ENCODE data around the gene TBL1X. TPM values are rescaled to one million over a fixed set of nuclear protein-coding genes. Genes with fewer than 3 reads are reported as not detected.
"Not testable (repeated sequence)": the region's sequence is repeated elsewhere in the genome, so short reads cannot be mapped to it uniquely, and the experiment has no call there.

The TBL1X gene
- total and polyA plus RNA-seq, 2 donors, result 6.8 to 11.5 TPM

GRCh38 chrX:9768321-9768839 is 303.5 kb downstream of the TBL1X start:
- peaks cover 12 to 28% of the 10 kb centered on the region in 2 donors for H3K27me3 ChIP-seq (ENCODE audit: control insufficient read depth in 2 of 2, insufficient read depth in 1 of 2, low read length in 1 of 2)
- WGBS, result 78% methylated on average over 5 of the region's 5 CpGs
- H3K4me1 ChIP-seq (ENCODE audit: control insufficient read depth in 2 of 2, insufficient read depth in 2 of 2, low read length in 2 of 2); H3K4me3 ChIP-seq (ENCODE audit: low read length in 2 of 2); DNase-seq (ENCODE audit: low read depth in 6 of 9, low spot score in 9 of 9); H3K27ac ChIP-seq (ENCODE audit: low read depth in 1 of 2, low read length in 1 of 2); H3K36me3 ChIP-seq (ENCODE audit: control insufficient read depth in 2 of 2, insufficient read depth in 2 of 2, low read length in 1 of 2); H3K9me3 ChIP-seq (ENCODE audit: control insufficient read depth in 2 of 2, insufficient read depth in 1 of 2, low read length in 1 of 2): not testable (repeated sequence)

- Histone ChIP-seq H3K27me3 (ENCODE audit: control insufficient read depth in 2 of 2, insufficient read depth in 1 of 2, low read length in 1 of 2) (peaks cover 8 to 23% of the 10 kb centered on the region in 2 donors), H3K4me3 (ENCODE audit: low read length in 2 of 2) (no peak overlapping the region), H3K4me1 (ENCODE audit: control insufficient read depth in 2 of 2, insufficient read depth in 2 of 2, low read length in 2 of 2) (no peaks in the 10 kb centered on the region), H3K27ac (ENCODE audit: low read depth in 1 of 2, low read length in 1 of 2) (no peak overlapping the region), H3K9me3 (ENCODE audit: control insufficient read depth in 2 of 2, insufficient read depth in 1 of 2, low read length in 1 of 2) (peaks cover 0 to under 1% of the 10 kb centered on the region in 2 donors), H3K36me3 (ENCODE audit: control insufficient read depth in 2 of 2, insufficient read depth in 2 of 2, low read length in 1 of 2) (no peaks in the 10 kb centered on the region)
- WGBS, result 57% methylated on average over 1 of the region's 1 CpG
- DNase-seq (ENCODE audit: low read depth in 6 of 9, low spot score in 9 of 9), result no peak
Measured at GRCh38 chrX:9770319-9770718, 305.5 kb downstream of the TBL1X start.

- no peak overlapping the region for H3K27ac ChIP-seq (ENCODE audit: low read depth in 1 of 2, low read length in 1 of 2)
- H3K27me3 ChIP-seq (ENCODE audit: control insufficient read depth in 2 of 2, insufficient read depth in 1 of 2, low read length in 1 of 2), result peaks cover 0 to 20% of the 10 kb centered on the region in 2 donors
- no peaks in the 10 kb centered on the region for H3K9me3 ChIP-seq (ENCODE audit: control insufficient read depth in 2 of 2, insufficient read depth in 1 of 2, low read length in 1 of 2)
- no peaks in the 10 kb centered on the region for H3K36me3 ChIP-seq (ENCODE audit: control insufficient read depth in 2 of 2, insufficient read depth in 2 of 2, low read length in 1 of 2)
- 91% methylated on average over 6 of the region's 6 CpGs for WGBS
- H3K4me1 ChIP-seq (ENCODE audit: control insufficient read depth in 2 of 2, insufficient read depth in 2 of 2, low read length in 2 of 2), result no peaks in the 10 kb centered on the region
- H3K4me3 ChIP-seq (ENCODE audit: low read length in 2 of 2), result no peak overlapping the region
- DNase-seq (ENCODE audit: low read depth in 6 of 9, low spot score in 9 of 9), result no peak
Measured at GRCh38 chrX:9772943-9773342, 308.1 kb downstream of the TBL1X start.

GRCh38 chrX:9775930-9776329 is 311.1 kb downstream of the TBL1X start:
- Histone ChIP-seq H3K27me3 (ENCODE audit: control insufficient read depth in 2 of 2, insufficient read depth in 1 of 2, low read length in 1 of 2) (peaks cover 0 to 23% of the 10 kb centered on the region in 2 donors), H3K4me3 (ENCODE audit: low read length in 2 of 2) (no peak overlapping the region), H3K27ac (ENCODE audit: low read depth in 1 of 2, low read length in 1 of 2) (no peak overlapping the region), H3K36me3 (ENCODE audit: control insufficient read depth in 2 of 2, insufficient read depth in 2 of 2, low read length in 1 of 2) (no peaks in the 10 kb centered on the region), H3K9me3 (ENCODE audit: control insufficient read depth in 2 of 2, insufficient read depth in 1 of 2, low read length in 1 of 2) (no peaks in the 10 kb centered on the region), H3K4me1 (ENCODE audit: control insufficient read depth in 2 of 2, insufficient read depth in 2 of 2, low read length in 2 of 2) (no peaks in the 10 kb centered on the region)
- no peak for DNase-seq (ENCODE audit: low read depth in 6 of 9, low spot score in 9 of 9)
- 6% methylated on average over 8 of the region's 8 CpGs for WGBS

GRCh38 chrX:9781941-9782340 is 317.1 kb downstream of the TBL1X start:
- Histone ChIP-seq H3K27ac (ENCODE audit: low read depth in 1 of 2, low read length in 1 of 2) (no peak overlapping the region), H3K27me3 (ENCODE audit: control insufficient read depth in 2 of 2, insufficient read depth in 1 of 2, low read length in 1 of 2) (peaks cover 11 to 31% of the 10 kb centered on the region in 2 donors), H3K9me3 (ENCODE audit: control insufficient read depth in 2 of 2, insufficient read depth in 1 of 2, low read length in 1 of 2) (no peaks in the 10 kb centered on the region), H3K4me3 (ENCODE audit: low read length in 2 of 2) (no peak overlapping the region), H3K4me1 (ENCODE audit: control insufficient read depth in 2 of 2, insufficient read depth in 2 of 2, low read length in 2 of 2) (no peaks in the 10 kb centered on the region), H3K36me3 (ENCODE audit: control insufficient read depth in 2 of 2, insufficient read depth in 2 of 2, low read length in 1 of 2) (no peaks in the 10 kb centered on the region)
- DNase-seq (ENCODE audit: low read depth in 6 of 9, low spot score in 9 of 9), result no peak
- WGBS, result 91% methylated on average over 7 of the region's 7 CpGs

GRCh38 chrX:9784332-9784731 is 319.5 kb downstream of the TBL1X start:
- no peak overlapping the region for H3K27ac ChIP-seq (ENCODE audit: low read depth in 1 of 2, low read length in 1 of 2)
- 98% methylated on average over 7 of the region's 8 CpGs for WGBS
- H3K36me3 ChIP-seq (ENCODE audit: control insufficient read depth in 2 of 2, insufficient read depth in 2 of 2, low read length in 1 of 2), result no peaks in the 10 kb centered on the region
- no peak for DNase-seq (ENCODE audit: low read depth in 6 of 9, low spot score in 9 of 9)
- no peaks in the 10 kb centered on the region for H3K4me1 ChIP-seq (ENCODE audit: control insufficient read depth in 2 of 2, insufficient read depth in 2 of 2, low read length in 2 of 2)
- H3K9me3 ChIP-seq (ENCODE audit: control insufficient read depth in 2 of 2, insufficient read depth in 1 of 2, low read length in 1 of 2), result no peaks in the 10 kb centered on the region
- H3K4me3 ChIP-seq (ENCODE audit: low read length in 2 of 2), result no peak overlapping the region
- H3K27me3 ChIP-seq (ENCODE audit: control insufficient read depth in 2 of 2, insufficient read depth in 1 of 2, low read length in 1 of 2), result peaks cover 17 to 50% of the 10 kb centered on the region in 2 donors

GRCh38 chrX:9785254-9785943 is 320.5 kb downstream of the TBL1X start:
- Histone ChIP-seq H3K27ac (ENCODE audit: low read depth in 1 of 2, low read length in 1 of 2) (no peak overlapping the region), H3K27me3 (ENCODE audit: control insufficient read depth in 2 of 2, insufficient read depth in 1 of 2, low read length in 1 of 2) (peaks cover 17 to 61% of the 10 kb centered on the region in 2 donors), H3K9me3 (ENCODE audit: control insufficient read depth in 2 of 2, insufficient read depth in 1 of 2, low read length in 1 of 2) (no peaks in the 10 kb centered on the region), H3K4me3 (ENCODE audit: low read length in 2 of 2) (peak overlapping the region in 1 of 2 donors; percentile 39), H3K36me3 (ENCODE audit: control insufficient read depth in 2 of 2, insufficient read depth in 2 of 2, low read length in 1 of 2) (no peaks in the 10 kb centered on the region), H3K4me1 (ENCODE audit: control insufficient read depth in 2 of 2, insufficient read depth in 2 of 2, low read length in 2 of 2) (no peaks in the 10 kb centered on the region)
- WGBS, result 9% methylated on average over 58 of the region's 58 CpGs
- DNase-seq (ENCODE audit: low read depth in 6 of 9, low spot score in 9 of 9), result no peak

GRCh38 chrX:9785944-9786797 is 321.3 kb downstream of the TBL1X start, which contains the start of gene SHROOM2:
Gene SHROOM2 (plus strand): TSS chrX:9786429. CDS start chrX:9786546, 117 bp downstream.
- DNase-seq (ENCODE audit: low read depth in 6 of 9, low spot score in 9 of 9), result no peak

More at GRCh38 chrX:9785944-9786797, 321.3 kb downstream of the TBL1X start, which contains the start of gene SHROOM2:
- WGBS, result under 1% methylated on average over 126 of the region's 132 CpGs
- Histone ChIP-seq H3K27me3 (ENCODE audit: control insufficient read depth in 2 of 2, insufficient read depth in 1 of 2, low read length in 1 of 2) (peaks cover 17 to 61% of the 10 kb centered on the region in 2 donors), H3K36me3 (ENCODE audit: control insufficient read depth in 2 of 2, insufficient read depth in 2 of 2, low read length in 1 of 2) (no peaks in the 10 kb centered on the region), H3K4me1 (ENCODE audit: control insufficient read depth in 2 of 2, insufficient read depth in 2 of 2, low read length in 2 of 2) (no peaks in the 10 kb centered on the region), H3K4me3 (ENCODE audit: low read length in 2 of 2) (peak within 1 kb of the TSS in 1 of 2 donors; percentile 39), H3K27ac (ENCODE audit: low read depth in 1 of 2, low read length in 1 of 2) (no peak within 1 kb of the TSS), H3K9me3 (ENCODE audit: control insufficient read depth in 2 of 2, insufficient read depth in 1 of 2, low read length in 1 of 2) (no peaks in the 10 kb centered on the region)
